GM12891 (cell line): ENCODE results near the gene TRPM3.

ENCODE experiments used
- PAX5 ChIP-seq: IDR thresholded peaks from 2 replicates; pipeline ENCODE4 v1.6.1; 2011; ENCODE audit warnings: low read length, moderate library complexity, mild to moderate bottlenecking; ENCODE audit not compliant: insufficient read depth, severe bottlenecking
- POLR2A ChIP-seq: IDR thresholded peaks from 2 replicates; pipeline ENCODE4 v1.6.1; 2011; ENCODE audit warnings: low read depth, low read length, control low read depth
- POLR2AphosphoS5 ChIP-seq: IDR thresholded peaks from 2 replicates; pipeline ENCODE4 v1.6.1; 2011; ENCODE audit warnings: low read depth, low read length, control low read depth
- SPI1 ChIP-seq: IDR thresholded peaks from 2 replicates; pipeline ENCODE4 v1.6.1; 2011; ENCODE audit warnings: low read depth, low read length, control low read depth
- TAF1 ChIP-seq: IDR thresholded peaks from 2 replicates; pipeline ENCODE4 v1.6.1; 2011; ENCODE audit warnings: low read depth, low read length, control low read depth

DNA sequence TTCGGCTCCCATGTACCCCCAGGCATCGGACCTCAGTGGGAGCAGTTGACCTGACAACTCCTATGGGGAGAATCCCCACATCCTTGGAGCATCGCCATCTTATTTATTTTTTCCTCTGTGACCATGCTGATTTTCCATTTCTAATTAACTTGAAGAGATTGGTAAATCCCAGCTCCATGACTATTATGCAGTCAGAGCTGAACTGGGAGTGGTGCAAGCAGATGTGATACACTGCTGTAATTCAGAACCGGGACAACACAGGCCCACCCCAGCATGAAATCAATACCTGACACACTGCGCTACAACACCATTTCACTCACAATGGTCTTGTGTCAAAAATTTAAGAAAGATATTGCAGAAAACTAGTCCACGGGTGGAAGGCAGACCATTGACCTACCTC is 1.0 kb upstream of the TRPM3 start:
- TF ChIP-seq PAX5 = no peak
- TF ChIP-seq POLR2AphosphoS5 = no peak
- TF ChIP-seq POLR2A = no peak
- TF ChIP-seq TAF1 = no peak
- no peak for TF ChIP-seq SPI1
